ENCODE data around the gene FSTL4. TPM values are rescaled to one million over a fixed set of nuclear protein-coding genes. Genes with fewer than 3 reads are reported as not detected.

FSTL4 gene
- total and polyA plus RNA-seq, 2 experiments from 2014 or later: 1.4 to 2.8 TPM

- no peak overlapping the region for H3K27ac ChIP-seq (ENCODE audit: low read depth)
- no peak overlapping the region for H2AFZ ChIP-seq
- Mint-ChIP-seq H3K27ac (no peak overlapping the region), H3K4me1 (no peaks in the 10 kb centered on the region), H3K9me3 (no peaks in the 10 kb centered on the region), H3K36me3 (ENCODE audit: low read depth) (no peaks in the 10 kb centered on the region), H3K27me3 (ENCODE audit: insufficient read depth, low read depth, poor library complexity) (peaks cover 7% of the 10 kb centered on the region), H3K4me3 (no peak overlapping the region)
- no peaks in the 10 kb centered on the region for H3K36me3 ChIP-seq (ENCODE audit: insufficient read depth)
- no peaks in the 10 kb centered on the region for H3F3A ChIP-seq (replicated peaks; ENCODE audit: low read depth)
- DNase-seq (ENCODE audit: low spot score): no peak
- H4K20me1 ChIP-seq (replicated peaks; ENCODE audit: insufficient read depth): no peaks in the 10 kb centered on the region
- no peaks in the 10 kb centered on the region for H3K79me2 ChIP-seq (replicated peaks; ENCODE audit: insufficient read depth)
- no peaks in the 10 kb centered on the region for H3K4me1 ChIP-seq (ENCODE audit: insufficient read depth)
- H3K4me3 ChIP-seq: no peak overlapping the region
- no peak for ATAC-seq
- H3K4me2 ChIP-seq: no peak overlapping the region
- no peaks in the 10 kb centered on the region for H3K9me2 ChIP-seq (ENCODE audit: insufficient read depth)
- no peaks in the 10 kb centered on the region for H3K27me3 ChIP-seq (ENCODE audit: insufficient read depth)
- TF ChIP-seq ZNF462 (CRISPR knock-in tag; IDR thresholded peaks at IDR 0.05) (no peak), NANOG (IDR thresholded peaks at IDR 0.05; ENCODE audit: borderline replicate concordance) (no peak), ZNF331 (CRISPR knock-in tag; IDR thresholded peaks at IDR 0.05; ENCODE audit: low read depth) (no peak), CTCF (conservative IDR thresholded peaks at IDR 0.05; ENCODE audit: low read depth in 2 of 2) (no peak), ZNF114 (CRISPR knock-in tag; IDR thresholded peaks at IDR 0.05) (no peak)
These were observed 114.6 kb downstream of the FSTL4 start for GRCh38 chr5:133497608-133498348.
